Hepatocyte (in vitro differentiated cells): ENCODE measurements around the gene ADD1. TPM values are rescaled to one million over a fixed set of nuclear protein-coding genes. Genes with fewer than 3 reads are reported as not detected.

Source experiments
- DNase-seq: peaks from one replicate; pipeline ENCODE4 v3.0.0-alpha.2; 2016; ENCODE audit warnings: low spot score
- H2AFZ ChIP-seq: fragments of 200-600 bp; sonication (generic); 2 replicates; pipeline ENCODE4 v1.6.0; 2016; ENCODE audit warnings: antibody characterized with exemption, mild to moderate bottlenecking
- H3K27ac ChIP-seq: fragments of 200-600 bp; sonication (generic); 2 replicates; pipeline ENCODE4 v1.5.1; 2016; ENCODE audit warnings: mild to moderate bottlenecking
- H3K27me3 ChIP-seq: fragments of 200-600 bp; sonication (generic); 2 replicates; pipeline ENCODE4 v1.6.1; 2016
- H3K36me3 ChIP-seq: fragments of 200-600 bp; sonication (generic); replicated peaks from 2 replicates; pipeline ENCODE4 v1.5.1; 2016; ENCODE audit warnings: low read depth; ENCODE audit not compliant: insufficient read depth
- H3K4me1 ChIP-seq: fragments of 200-600 bp; sonication (generic); 2 replicates; pipeline ENCODE4 v1.5.1; 2016; ENCODE audit warnings: mild to moderate bottlenecking, moderate library complexity; ENCODE audit not compliant: insufficient read depth
- H3K4me2 ChIP-seq: fragments of 200-600 bp; sonication (generic); 2 replicates; pipeline ENCODE4 v1.6.0; 2016
- H3K4me3 ChIP-seq: fragments of 200-600 bp; sonication (generic); 2 replicates; pipeline ENCODE4 v1.5.1; 2016; ENCODE audit warnings: mild to moderate bottlenecking
- H3K79me2 ChIP-seq: fragments of 200-600 bp; sonication (generic); 2 replicates; pipeline ENCODE4 v1.6.0; 2017; ENCODE audit warnings: mild to moderate bottlenecking
- H3K9me2 ChIP-seq: fragments of 200-600 bp; sonication (generic); replicated peaks from 2 replicates; pipeline ENCODE4 v1.6.0; 2017; ENCODE audit warnings: mild to moderate bottlenecking; ENCODE audit not compliant: insufficient read depth
- H3K9me3 ChIP-seq: fragments of 200-600 bp; sonication (generic); 2 replicates; pipeline ENCODE4 v1.5.1; 2016; ENCODE audit warnings: low read depth, mild to moderate bottlenecking
- H4K20me1 ChIP-seq: fragments of 200-600 bp; sonication (generic); 2 replicates; pipeline ENCODE4 v1.6.0; 2016; ENCODE audit warnings: mild to moderate bottlenecking; ENCODE audit not compliant: insufficient read depth, poor library complexity, severe bottlenecking
- CTCF ChIP-seq: fragments of 200-600 bp; sonication (generic); IDR thresholded peaks from 2 replicates; pipeline ENCODE4 v1.5.1; 2016; ENCODE audit warnings: antibody characterized with exemption, mild to moderate bottlenecking; ENCODE audit not compliant: poor library complexity
- EZH2 ChIP-seq: fragments of 200-600 bp; sonication (generic); IDR thresholded peaks from 2 replicates; pipeline ENCODE4 v1.6.1; 2016; ENCODE audit warnings: antibody characterized with exemption, mild to moderate bottlenecking, borderline replicate concordance
- EZH2phosphoT487 ChIP-seq: fragments of 200-600 bp; sonication (generic); IDR thresholded peaks from one replicate; pipeline ENCODE4 v1.6.1; 2018; ENCODE audit warnings: antibody characterized with exemption, mild to moderate bottlenecking, low read depth, moderate library complexity; ENCODE audit not compliant: unreplicated experiment, severe bottlenecking
- WGBS: methylation state at CpG from one replicate; pipeline ENCODE4 v1.1.6; 2016; ENCODE audit warnings: low lambda C conversion rate; ENCODE audit errors: missing lambda C conversion rate; 5-methylcytosine and 5-hydroxymethylcytosine counted together
- polyA plus RNA-seq: library from polyadenylated mRNA; unstranded; fragments of >200 nt; fragmentation: Nextera tagmentation; extraction: Ambion mirVana; gene quantifications from 2 replicates; pipeline ENCODE4 v1.2.1, GENCODE V29; 2016
- total RNA-seq: library from RNA; depleted of rRNA; stranded (reverse); fragments of >200 nt; gene quantifications from 2 replicates; pipeline ENCODE4 v1.2.3, GENCODE V29; 2014

The ADD1 gene
- total and polyA plus RNA-seq, 2 experiments from 2014 or later = 179 to 208 TPM

GRCh38 chr4:2807571-2807970 is 36.1 kb upstream of the ADD1 start:
- Histone ChIP-seq H3K27me3 (no peaks in the 10 kb centered on the region), H3K4me1 (peaks cover 36% of the 10 kb centered on the region), H3K4me3 (no peak overlapping the region), H3K27ac (no peak overlapping the region), H3K79me2 (peaks cover 18% of the 10 kb centered on the region), H4K20me1 (no peaks in the 10 kb centered on the region), H3K4me2 (no peak overlapping the region), H2AFZ (no peak overlapping the region), H3K9me3 (no peaks in the 10 kb centered on the region), H3K36me3 (no peaks in the 10 kb centered on the region), H3K9me2 (no peaks in the 10 kb centered on the region)
- WGBS = 95% methylated on average over 12 of the region's 13 CpGs
- no peak for DNase-seq
- no peak for TF ChIP-seq CTCF

GRCh38 chr4:2808001-2808400 is 35.6 kb upstream of the ADD1 start:
- Histone ChIP-seq H3K4me1 (peaks cover 35% of the 10 kb centered on the region), H4K20me1 (no peaks in the 10 kb centered on the region)

GRCh38 chr4:2809610-2810180 is 33.9 kb upstream of the ADD1 start:
- Histone ChIP-seq H3K27me3 (no peaks in the 10 kb centered on the region), H3K27ac (no peak overlapping the region), H3K4me1 (peaks cover 35% of the 10 kb centered on the region), H3K79me2 (peaks cover 10% of the 10 kb centered on the region), H3K4me2 (no peak overlapping the region), H3K9me2 (no peaks in the 10 kb centered on the region), H3K4me3 (no peak overlapping the region), H3K36me3 (no peaks in the 10 kb centered on the region), H3K9me3 (no peaks in the 10 kb centered on the region), H4K20me1 (no peaks in the 10 kb centered on the region), H2AFZ (no peak overlapping the region)
- TF ChIP-seq EZH2phosphoT487 = no peak
- TF ChIP-seq EZH2 = no peak
- no peak for TF ChIP-seq CTCF
- WGBS = 84% methylated on average over 10 of the region's 10 CpGs
- DNase-seq = no peak

More at GRCh38 chr4:2808001-2808400, 35.6 kb upstream of the ADD1 start:
- WGBS = 88% methylated on average over 6 of the region's 7 CpGs
- Histone ChIP-seq H3K9me3 (no peaks in the 10 kb centered on the region), H3K4me2 (no peak overlapping the region), H3K27ac (no peak overlapping the region), H3K9me2 (no peaks in the 10 kb centered on the region), H2AFZ (no peak overlapping the region), H3K36me3 (no peaks in the 10 kb centered on the region), H3K79me2 (peaks cover 15% of the 10 kb centered on the region), H3K4me3 (no peak overlapping the region), H3K27me3 (no peaks in the 10 kb centered on the region)
- no peak for DNase-seq
- no peak for TF ChIP-seq EZH2
- no peak for TF ChIP-seq EZH2phosphoT487
- TF ChIP-seq CTCF = no peak

- H3K9me2 ChIP-seq = no peaks in the 10 kb centered on the region
- no peak overlapping the region for H3K4me3 ChIP-seq
- H3K27ac ChIP-seq = no peak overlapping the region
- DNase-seq = no peak
- H3K27me3 ChIP-seq = no peaks in the 10 kb centered on the region
- no peaks in the 10 kb centered on the region for H3K36me3 ChIP-seq
- peaks cover 32% of the 10 kb centered on the region for H3K4me1 ChIP-seq
- H4K20me1 ChIP-seq = no peaks in the 10 kb centered on the region
- no peak overlapping the region for H3K4me2 ChIP-seq
- TF ChIP-seq EZH2phosphoT487 = no peak
- TF ChIP-seq EZH2 = no peak
- no peak for TF ChIP-seq CTCF
- no peak overlapping the region for H2AFZ ChIP-seq
- WGBS = 90% methylated on average over 10 of the region's 10 CpGs
- H3K79me2 ChIP-seq = peaks cover 8% of the 10 kb centered on the region
- H3K9me3 ChIP-seq = no peaks in the 10 kb centered on the region
These were observed 33.3 kb upstream of the ADD1 start for GRCh38 chr4:2810388-2810787.
